ENCODE results near the gene LIMK2. TPM values are rescaled to one million over a fixed set of nuclear protein-coding genes. Genes with fewer than 3 reads are reported as not detected.

Gene LIMK2
- total and polyA plus RNA-seq, 9 donors, result 18.8 to 26.7 (median 22.4) TPM

- peaks cover 12% of the 10 kb centered on the region for H3K27me3 ChIP-seq (ENCODE audit: control insufficient read depth, insufficient read depth, low read length)
- DNase-seq, result peak; percentile 96
- peaks cover 29% of the 10 kb centered on the region for H3K4me1 ChIP-seq (ENCODE audit: control insufficient read depth, insufficient read depth, low read length)
- H3K36me3 ChIP-seq (ENCODE audit: control insufficient read depth, insufficient read depth, low read length), result no peaks in the 10 kb centered on the region
- H3K4me3 ChIP-seq (ENCODE audit: low read length), result peak overlapping the region; percentile 58
- under 1% methylated on average over 80 of the region's 95 CpGs for WGBS (ENCODE audit: insufficient coverage)
- H3K27ac ChIP-seq (ENCODE audit: low read length), result peak overlapping the region; percentile 89
- H3K9me3 ChIP-seq (replicated peaks; ENCODE audit: control insufficient read depth, low read depth, low read length), result no peaks in the 10 kb centered on the region
Observed at GRCh38 chr22:31290494-31291471, 78.7 kb downstream of the LIMK2 start.

GRCh38 chr22:31291481-31292235 lies 79.6 kb downstream of the LIMK2 start:
- H3K27ac ChIP-seq (ENCODE audit: low read length), result peak overlapping the region; percentile 76
- H3K27me3 ChIP-seq (ENCODE audit: control insufficient read depth, insufficient read depth, low read length), result peaks cover 12% of the 10 kb centered on the region
- no peaks in the 10 kb centered on the region for H3K9me3 ChIP-seq (replicated peaks; ENCODE audit: control insufficient read depth, low read depth, low read length)
- peaks cover 29% of the 10 kb centered on the region for H3K4me1 ChIP-seq (ENCODE audit: control insufficient read depth, insufficient read depth, low read length)
- peak; percentile 34 for DNase-seq
- H3K36me3 ChIP-seq (ENCODE audit: control insufficient read depth, insufficient read depth, low read length), result no peaks in the 10 kb centered on the region
- WGBS (ENCODE audit: insufficient coverage), result 8% methylated on average over 14 of the region's 20 CpGs
- peak overlapping the region; percentile 58 for H3K4me3 ChIP-seq (ENCODE audit: low read length)

GRCh38 chr22:31292236-31292989 lies 80.3 kb downstream of the LIMK2 start, which contains the start of gene PIK3IP1:
TSS of gene PIK3IP1 (minus strand) at chr22:31292488. CDS start at chr22:31292344, 144 bp downstream.
- Histone ChIP-seq H3K36me3 (ENCODE audit: control insufficient read depth, insufficient read depth, low read length) (no peaks in the 10 kb centered on the region), H3K27ac (ENCODE audit: low read length) (peak within 1 kb of the TSS; percentile 76), H3K4me3 (ENCODE audit: low read length) (peak within 1 kb of the TSS; percentile 58), H3K4me1 (ENCODE audit: control insufficient read depth, insufficient read depth, low read length) (peaks cover 29% of the 10 kb centered on the region), H3K9me3 (replicated peaks; ENCODE audit: control insufficient read depth, low read depth, low read length) (no peaks in the 10 kb centered on the region), H3K27me3 (ENCODE audit: control insufficient read depth, insufficient read depth, low read length) (peaks cover 12% of the 10 kb centered on the region)
- 0% methylated on average over 9 of the region's 19 CpGs for WGBS (ENCODE audit: insufficient coverage)
- peak; percentile 91 for DNase-seq

GRCh38 chr22:31295360-31295759 lies 83.3 kb downstream of the LIMK2 start:
- Histone ChIP-seq H3K27me3 (ENCODE audit: control insufficient read depth, insufficient read depth, low read length) (peaks cover 14% of the 10 kb centered on the region), H3K9me3 (replicated peaks; ENCODE audit: control insufficient read depth, low read depth, low read length) (no peaks in the 10 kb centered on the region), H3K4me3 (ENCODE audit: low read length) (no peak overlapping the region), H3K27ac (ENCODE audit: low read length) (no peak overlapping the region), H3K4me1 (ENCODE audit: control insufficient read depth, insufficient read depth, low read length) (peaks cover 20% of the 10 kb centered on the region), H3K36me3 (ENCODE audit: control insufficient read depth, insufficient read depth, low read length) (no peaks in the 10 kb centered on the region)
- DNase-seq, result no peak
- no CpG with 5 or more reads among the region's 3 CpGs for WGBS (ENCODE audit: insufficient coverage)

- Histone ChIP-seq H3K9me3 (replicated peaks; ENCODE audit: control insufficient read depth, low read depth, low read length) (no peaks in the 10 kb centered on the region), H3K4me1 (ENCODE audit: control insufficient read depth, insufficient read depth, low read length) (peaks cover 15% of the 10 kb centered on the region), H3K27me3 (ENCODE audit: control insufficient read depth, insufficient read depth, low read length) (peaks cover 12% of the 10 kb centered on the region), H3K4me3 (ENCODE audit: low read length) (no peak overlapping the region), H3K36me3 (ENCODE audit: control insufficient read depth, insufficient read depth, low read length) (no peaks in the 10 kb centered on the region), H3K27ac (ENCODE audit: low read length) (no peak overlapping the region)
- 0% methylated on average over 1 of the region's 5 CpGs for WGBS (ENCODE audit: insufficient coverage)
- no peak for DNase-seq
Observed at GRCh38 chr22:31295831-31296657, 83.9 kb downstream of the LIMK2 start.

GRCh38 chr22:31300896-31301295 lies 88.8 kb downstream of the LIMK2 start:
- DNase-seq, result no peak
- no peaks in the 10 kb centered on the region for H3K9me3 ChIP-seq (replicated peaks; ENCODE audit: control insufficient read depth, low read depth, low read length)
- 57% methylated on average over 2 of the region's 3 CpGs for WGBS (ENCODE audit: insufficient coverage)
- H3K36me3 ChIP-seq (ENCODE audit: control insufficient read depth, insufficient read depth, low read length), result no peaks in the 10 kb centered on the region
- no peak overlapping the region for H3K4me3 ChIP-seq (ENCODE audit: low read length)
- no peaks in the 10 kb centered on the region for H3K4me1 ChIP-seq (ENCODE audit: control insufficient read depth, insufficient read depth, low read length)
- H3K27me3 ChIP-seq (ENCODE audit: control insufficient read depth, insufficient read depth, low read length), result peaks cover 4% of the 10 kb centered on the region
- no peak overlapping the region for H3K27ac ChIP-seq (ENCODE audit: low read length)

- Histone ChIP-seq H3K9me3 (replicated peaks; ENCODE audit: control insufficient read depth, low read depth, low read length) (no peaks in the 10 kb centered on the region), H3K4me1 (ENCODE audit: control insufficient read depth, insufficient read depth, low read length) (no peaks in the 10 kb centered on the region), H3K4me3 (ENCODE audit: low read length) (no peak overlapping the region), H3K36me3 (ENCODE audit: control insufficient read depth, insufficient read depth, low read length) (no peaks in the 10 kb centered on the region), H3K27me3 (ENCODE audit: control insufficient read depth, insufficient read depth, low read length) (peaks cover 4% of the 10 kb centered on the region), H3K27ac (ENCODE audit: low read length) (no peak overlapping the region)
- no peak for DNase-seq
Observed at GRCh38 chr22:31302006-31302405, 89.9 kb downstream of the LIMK2 start.

- Histone ChIP-seq H3K36me3 (ENCODE audit: control insufficient read depth, insufficient read depth, low read length) (no peaks in the 10 kb centered on the region), H3K4me3 (ENCODE audit: low read length) (no peak overlapping the region), H3K27me3 (ENCODE audit: control insufficient read depth, insufficient read depth, low read length) (peaks cover 4% of the 10 kb centered on the region), H3K9me3 (replicated peaks; ENCODE audit: control insufficient read depth, low read depth, low read length) (no peaks in the 10 kb centered on the region), H3K27ac (ENCODE audit: low read length) (no peak overlapping the region), H3K4me1 (ENCODE audit: control insufficient read depth, insufficient read depth, low read length) (no peaks in the 10 kb centered on the region)
- no CpG with 5 or more reads among the region's 3 CpGs for WGBS (ENCODE audit: insufficient coverage)
- no peak for DNase-seq
Observed at GRCh38 chr22:31302537-31302936, 90.4 kb downstream of the LIMK2 start.

- Histone ChIP-seq H3K4me3 (ENCODE audit: low read length) (no peak overlapping the region), H3K27me3 (ENCODE audit: control insufficient read depth, insufficient read depth, low read length) (peaks cover 2% of the 10 kb centered on the region), H3K27ac (ENCODE audit: low read length) (no peak overlapping the region), H3K36me3 (ENCODE audit: control insufficient read depth, insufficient read depth, low read length) (no peaks in the 10 kb centered on the region), H3K9me3 (replicated peaks; ENCODE audit: control insufficient read depth, low read depth, low read length) (no peaks in the 10 kb centered on the region), H3K4me1 (ENCODE audit: control insufficient read depth, insufficient read depth, low read length) (no peaks in the 10 kb centered on the region)
- DNase-seq, result no peak
- WGBS (ENCODE audit: insufficient coverage), result no CpG with 5 or more reads among the region's 3 CpGs
Observed at GRCh38 chr22:31305194-31305593, 93.1 kb downstream of the LIMK2 start.

Data from muscle of leg (tissue), 11 donors.